NCI-H226 (cell line): ENCODE results near the gene TRIM16.
"Not testable (repeated sequence)": the region's sequence is repeated elsewhere in the genome, so short reads cannot be mapped to it uniquely, and the experiment has no call there.

Experiments used
- DNase-seq: peaks from one replicate; pipeline ENCODE4 v3.0.0-alpha.2; 2015

The TRIM16 gene

DNA sequence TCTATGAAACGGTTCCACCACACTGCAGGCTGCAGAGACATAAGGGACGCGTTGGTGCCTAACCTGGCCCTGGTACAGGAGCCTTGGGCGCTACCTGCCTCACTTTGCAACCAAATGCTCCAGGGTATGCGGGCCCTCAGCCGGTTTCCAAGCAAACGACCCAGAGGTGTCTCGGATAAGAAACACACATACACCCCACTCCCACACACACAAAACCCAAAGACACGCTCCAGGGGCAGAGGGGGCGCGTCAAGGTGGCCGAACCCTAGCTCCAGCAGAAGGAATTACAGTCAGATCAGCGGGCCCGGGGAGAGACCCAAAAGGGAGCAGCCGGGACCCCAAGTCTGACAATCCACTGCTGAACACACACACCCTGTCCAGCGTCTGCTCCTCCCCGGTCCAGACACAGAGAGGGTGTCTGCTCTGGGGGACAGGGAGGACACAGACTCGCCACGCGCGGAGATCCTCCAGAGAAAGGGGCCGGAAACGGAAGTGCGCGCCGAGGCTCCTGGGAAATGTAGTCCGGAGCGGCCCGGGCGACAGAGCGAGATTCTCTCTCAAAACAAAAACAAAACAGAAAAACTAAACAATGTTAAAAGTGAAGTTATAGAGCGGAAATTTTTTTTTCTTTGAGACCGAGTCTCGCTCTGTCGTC lies at the start of gene TRIM16:
TSS of gene TRIM16 (minus strand) at position 488 of the 655 bp plus-strand sequence. CDS start 32,702 bp downstream, outside the sequence.
- peak; percentile 56 for DNase-seq

DNA sequence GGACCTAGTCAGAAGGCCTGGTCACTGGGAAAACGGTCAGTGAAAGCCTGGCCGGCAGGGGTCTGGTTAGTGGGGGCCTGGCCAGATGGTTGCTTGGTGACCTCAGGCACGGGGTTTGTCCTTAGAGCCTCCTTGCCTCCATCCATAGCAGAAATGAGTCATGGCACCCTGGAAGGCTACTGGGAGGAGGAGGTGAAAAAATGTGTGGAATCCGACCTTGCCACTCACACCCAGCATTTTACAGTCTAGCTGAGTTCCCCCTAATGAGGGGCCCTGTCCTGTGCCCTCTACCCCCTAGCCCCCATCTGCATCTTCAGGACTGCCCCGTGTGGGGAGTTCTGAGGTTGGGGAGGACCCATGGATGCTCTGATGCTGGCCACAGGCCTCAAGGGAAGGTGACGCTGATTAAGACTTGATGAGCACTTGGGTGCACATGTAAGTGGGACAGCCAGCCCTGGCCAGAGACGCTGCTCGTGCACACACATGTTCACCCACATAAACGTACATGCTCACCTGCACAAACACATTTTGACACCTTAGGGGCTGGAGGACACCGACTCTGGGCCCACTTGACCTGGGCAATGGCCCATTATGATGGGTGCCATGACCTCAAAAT lies 49.2 kb upstream of the TRIM16 start:
- DNase-seq, result not testable (repeated sequence)

- not testable (repeated sequence) for DNase-seq
These were observed 47.8 kb upstream of the TRIM16 start, which contains the start of gene TBC1D26 for GRCh38 chr17:15731900-15732299. Gene TBC1D26, plus strand, starts transcription at chr17:15732283. Its CDS starts 3,066 bp downstream, at chr17:15735349.

- not testable (repeated sequence) for DNase-seq
These were observed 46.4 kb upstream of the TRIM16 start for GRCh38 chr17:15730535-15730934.

DNA sequence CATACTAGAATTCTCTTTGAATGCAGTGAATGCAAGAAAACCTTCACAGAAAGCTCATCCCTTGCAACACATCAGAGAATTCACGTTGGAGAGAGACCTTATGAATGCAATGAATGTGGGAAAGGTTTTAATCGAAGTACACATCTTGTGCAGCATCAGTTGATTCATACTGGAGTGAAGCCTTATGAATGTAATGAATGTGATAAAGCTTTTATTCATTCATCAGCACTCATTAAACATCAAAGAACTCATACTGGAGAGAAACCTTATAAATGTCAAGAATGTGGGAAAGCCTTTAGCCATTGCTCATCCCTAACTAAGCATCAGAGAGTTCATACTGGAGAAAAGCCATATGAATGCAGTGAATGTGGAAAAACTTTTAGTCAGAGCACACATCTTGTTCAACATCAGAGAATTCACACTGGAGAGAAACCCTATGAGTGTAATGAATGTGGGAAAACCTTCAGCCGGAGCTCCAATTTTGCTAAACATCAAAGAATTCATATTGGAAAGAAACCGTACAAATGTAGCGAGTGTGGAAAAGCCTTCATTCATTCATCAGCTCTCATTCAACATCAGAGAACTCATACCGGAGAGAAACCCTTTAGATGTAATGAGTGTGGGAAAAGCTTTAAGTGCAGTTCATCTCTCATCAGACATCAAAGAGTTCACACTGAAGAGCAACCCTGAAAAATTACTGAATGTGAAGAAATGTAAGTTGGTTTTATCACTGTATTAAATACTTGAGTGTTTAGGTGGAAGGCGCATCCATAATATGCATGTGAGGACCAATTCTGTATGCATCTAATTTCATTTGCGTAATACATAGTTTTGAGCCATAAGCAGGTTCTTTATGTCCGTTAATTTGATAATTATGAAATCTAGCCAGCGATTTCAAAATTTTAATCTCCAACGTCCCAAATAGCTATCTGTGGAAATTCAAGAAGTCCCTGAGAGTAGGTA lies 32.8 kb upstream of the TRIM16 start:
- not testable (repeated sequence) for DNase-seq

- DNase-seq, result not testable (repeated sequence)
These were observed 24.8 kb upstream of the TRIM16 start for GRCh38 chr17:15708879-15709278.

DNA sequence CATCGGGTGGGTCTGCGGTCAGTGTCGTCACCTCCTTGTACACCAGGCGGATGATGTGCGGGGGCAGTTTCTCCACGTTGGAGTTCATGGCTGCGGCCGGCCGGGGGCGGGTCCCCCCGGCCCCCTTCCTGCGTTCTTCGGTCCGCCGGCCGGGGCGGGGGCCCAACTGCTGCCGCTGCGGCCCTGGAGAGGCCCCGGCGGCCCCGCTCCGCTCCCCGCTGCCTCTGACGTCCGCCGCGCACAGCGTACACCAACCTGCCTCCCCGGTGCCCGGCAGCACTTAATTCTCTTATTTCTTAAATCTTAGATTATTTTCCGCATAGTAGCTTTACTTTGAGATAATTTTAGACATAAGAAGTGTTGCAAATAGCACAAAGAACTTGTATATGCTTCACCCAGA lies 20.7 kb upstream of the TRIM16 start:
- not testable (repeated sequence) for DNase-seq

- not testable (repeated sequence) for DNase-seq
These were observed 20.1 kb upstream of the TRIM16 start for GRCh38 chr17:15704239-15704638.

GRCh38 chr17:15699937-15700336 lies 15.8 kb upstream of the TRIM16 start:
- DNase-seq, result not testable (repeated sequence)

DNA sequence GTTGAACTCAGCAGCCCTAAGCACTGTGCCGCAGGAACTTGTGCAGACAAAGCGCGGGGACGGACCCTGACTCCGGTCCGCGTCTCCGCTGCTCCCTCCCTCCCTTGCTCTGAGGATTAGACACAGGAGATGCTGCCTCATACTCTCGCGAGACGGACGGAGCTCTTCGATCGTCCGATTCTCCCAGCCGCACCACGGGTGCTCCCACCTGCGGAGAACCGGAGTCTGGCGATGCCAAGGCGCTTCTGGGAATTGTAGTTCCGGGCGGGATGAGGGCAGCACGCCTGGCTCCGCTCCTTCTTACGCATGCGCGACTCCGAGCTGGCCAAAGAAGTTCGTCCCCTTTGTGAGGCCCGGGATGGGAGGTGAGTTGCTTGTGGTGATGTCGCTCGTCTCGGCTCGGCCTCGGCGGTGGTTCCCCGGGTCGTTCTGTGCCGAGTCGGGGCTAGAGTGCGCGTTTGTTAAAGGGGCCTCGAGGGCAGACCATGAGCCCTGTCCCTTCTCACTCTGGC lies 15.4 kb upstream of the TRIM16 start, which contains the start of gene ZNF286A:
TSS of gene ZNF286A (plus strand) at position 340 of the 512 bp plus-strand sequence. CDS start 578 bp downstream, outside the sequence.
- DNase-seq, result peak; percentile 100

DNA sequence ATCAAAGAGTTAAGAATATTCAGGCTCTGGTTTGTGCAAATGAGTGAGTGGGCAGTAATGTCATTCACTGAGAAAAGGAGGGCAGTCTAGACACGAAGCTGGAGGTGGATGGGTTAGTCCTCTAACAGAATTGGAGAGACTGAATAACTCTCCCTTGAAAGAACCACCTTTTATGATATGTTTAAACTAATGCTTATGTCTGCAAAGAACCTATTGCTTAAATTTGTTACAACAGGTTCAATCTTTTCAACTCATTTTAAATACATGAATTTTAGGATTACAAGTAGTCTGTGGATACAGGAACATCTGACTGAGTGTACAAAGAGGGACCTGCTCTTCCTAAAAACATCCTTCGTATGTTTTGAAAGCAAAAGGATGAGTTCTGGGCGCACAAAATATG lies 14.9 kb upstream of the TRIM16 start:
- DNase-seq, result not testable (repeated sequence)

GRCh38 chr17:15687494-15687893 lies 3.4 kb upstream of the TRIM16 start:
- DNase-seq, result not testable (repeated sequence)

DNA sequence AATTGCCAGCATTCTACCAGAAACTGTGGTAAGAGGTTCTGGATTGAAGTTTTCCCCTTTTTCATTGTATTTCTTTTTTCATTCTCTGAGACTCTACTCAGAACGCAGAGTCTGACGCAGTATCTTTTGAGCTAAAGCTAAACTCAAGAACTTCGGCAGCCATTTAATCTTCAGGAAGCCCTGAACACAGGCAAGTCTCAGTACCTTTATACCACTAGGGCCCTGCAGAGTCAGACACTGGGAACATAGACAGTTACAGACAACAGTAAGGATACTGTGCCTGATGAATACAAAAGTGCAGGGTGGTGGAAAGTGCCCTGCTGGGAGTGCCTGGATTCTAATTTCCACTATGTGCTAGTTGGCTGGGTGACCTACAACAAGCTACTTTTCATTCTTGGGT lies 976 bp downstream of the TRIM16 start:
- DNase-seq, result not testable (repeated sequence)

- DNase-seq, result not testable (repeated sequence)
These were observed 8.1 kb downstream of the TRIM16 start for GRCh38 chr17:15675991-15676390.

DNA sequence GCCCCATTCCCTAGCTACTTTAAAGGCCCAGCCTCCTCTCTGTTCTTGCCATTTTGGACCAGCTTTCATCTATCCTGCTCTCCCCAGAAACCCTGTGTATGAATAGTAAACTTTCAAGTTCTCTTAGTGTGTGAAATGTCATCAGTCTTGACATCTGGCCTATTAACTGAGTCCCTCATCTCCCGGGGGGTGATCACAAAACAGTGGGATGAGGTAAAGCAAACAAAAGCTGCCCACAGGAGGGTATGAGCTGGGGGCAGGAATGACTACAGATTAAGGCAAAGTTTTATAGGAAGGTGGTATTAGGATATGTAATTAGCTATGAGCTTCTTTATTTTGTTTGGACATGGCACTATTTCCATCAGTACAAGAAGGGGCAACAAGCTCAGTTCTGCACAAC lies 9.5 kb downstream of the TRIM16 start:
- not testable (repeated sequence) for DNase-seq

DNA sequence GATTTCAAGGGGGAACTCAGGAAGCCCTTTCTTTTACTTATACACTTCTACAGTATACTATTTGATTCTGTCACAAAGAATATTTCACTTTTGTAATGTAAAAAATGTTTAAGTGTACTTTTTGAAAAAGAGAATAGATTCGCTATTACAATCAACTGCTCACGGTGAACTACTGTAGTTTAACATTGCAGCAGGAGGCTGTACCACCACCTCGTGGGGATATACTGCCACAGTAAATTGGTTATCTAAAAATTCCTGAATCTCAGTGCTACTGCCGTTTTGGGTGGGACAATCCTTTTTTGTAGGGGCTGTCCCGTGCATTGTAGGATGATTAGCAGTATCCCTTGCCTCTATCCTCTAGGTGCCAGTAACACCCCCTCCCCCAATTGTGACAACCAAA lies 14.6 kb downstream of the TRIM16 start:
- not testable (repeated sequence) for DNase-seq

GRCh38 chr17:15663691-15664090 lies 20.4 kb downstream of the TRIM16 start:
- no peak for DNase-seq

- DNase-seq, result no peak
These were observed 20.9 kb downstream of the TRIM16 start for GRCh38 chr17:15663176-15663575.

DNA sequence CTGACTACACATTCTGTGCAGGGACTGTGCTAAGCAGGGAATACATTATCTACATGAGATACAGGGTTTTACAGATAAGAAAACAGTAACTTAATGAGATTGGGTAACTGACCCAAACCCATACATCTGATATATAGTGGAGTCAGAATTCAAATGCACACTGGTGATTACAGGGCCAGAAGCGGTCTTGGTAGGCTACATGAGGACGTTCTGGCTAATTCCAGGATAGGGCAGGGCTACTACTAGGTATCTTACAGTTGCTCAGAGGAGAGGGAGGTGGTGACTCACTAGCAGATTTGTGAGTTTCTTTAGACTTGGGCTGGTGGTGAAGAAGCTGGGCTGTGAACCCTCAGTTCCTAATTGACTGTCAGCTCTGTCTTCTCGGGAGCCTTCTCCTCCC lies 21.4 kb downstream of the TRIM16 start:
- DNase-seq, result peak; percentile 66

DNA sequence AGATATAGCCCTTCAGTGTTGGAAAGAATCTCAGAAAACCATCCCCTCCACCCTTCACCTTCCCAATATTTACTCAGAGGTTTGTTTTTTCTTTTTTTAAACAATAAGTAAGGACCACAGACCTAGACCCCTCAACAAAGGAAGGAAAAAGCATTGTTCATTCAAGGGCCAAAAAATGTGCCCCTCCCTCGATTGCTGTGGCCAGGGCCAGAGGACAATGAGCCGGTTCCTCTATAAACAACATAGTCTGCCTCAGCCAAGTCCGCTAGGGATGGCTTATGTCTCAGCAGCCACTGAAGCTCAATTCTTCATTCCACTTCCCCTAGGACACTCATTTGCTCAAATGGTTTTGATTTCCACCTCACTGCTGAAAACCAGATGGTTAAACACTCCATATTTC lies 24.0 kb downstream of the TRIM16 start:
- DNase-seq, result no peak

DNA sequence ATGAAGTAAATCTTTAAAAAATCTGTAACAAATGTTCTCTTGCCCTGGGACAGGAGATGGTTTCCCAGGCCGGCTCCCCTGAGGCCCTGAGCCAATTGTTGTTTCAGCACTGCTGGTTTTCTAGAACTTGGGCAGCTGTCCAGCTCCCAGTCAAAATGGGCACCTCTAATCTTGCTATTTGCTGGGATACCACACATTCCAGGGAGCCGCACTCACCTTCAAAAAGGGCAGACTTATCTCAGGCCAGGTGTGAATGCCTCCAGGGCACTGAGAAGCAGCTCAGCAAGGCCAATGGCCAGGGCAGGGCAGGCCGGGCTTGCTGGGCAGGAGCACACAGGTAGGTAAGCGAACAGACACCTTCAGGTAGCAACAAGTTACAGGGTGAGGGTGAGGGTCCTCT lies 24.4 kb downstream of the TRIM16 start:
- DNase-seq, result peak; percentile 90

DNA sequence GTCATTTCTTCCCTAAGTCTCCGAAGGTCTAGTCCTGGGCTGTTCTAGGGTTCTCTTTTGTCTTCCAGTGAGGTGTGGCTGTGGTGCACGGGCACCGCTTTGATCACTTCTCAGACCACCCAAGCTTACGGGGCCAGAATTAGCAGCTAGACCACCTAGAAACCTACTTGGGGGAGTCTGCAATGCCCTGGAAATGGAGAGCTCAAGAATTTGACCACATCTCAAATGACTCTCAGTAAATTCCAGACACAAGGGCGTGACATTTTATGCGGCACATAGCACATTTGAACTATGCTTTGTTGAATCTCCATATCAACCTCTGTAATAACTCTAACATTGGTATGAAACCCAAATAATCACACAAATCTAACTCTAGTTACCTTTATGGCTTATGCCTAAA lies 24.9 kb downstream of the TRIM16 start:
- no peak for DNase-seq

- no peak for DNase-seq
These were observed 25.8 kb downstream of the TRIM16 start for GRCh38 chr17:15658296-15658695.
